Sigmoid colon (tissue), 4 donors: ENCODE data around the gene PLXNA4.
"Not testable (repeated sequence)": the region's sequence is repeated elsewhere in the genome, so short reads cannot be mapped to it uniquely, and the experiment has no call there.

ENCODE experiments used
- EP300 ChIP-seq, 4 donors: sonication (generic); formaldehyde crosslinking; IDR thresholded peaks; one replicate each; pipeline ENCODE4 v1.6.1; 2017; ENCODE audit warnings: antibody characterized with exemption in 4 of 4
- POLR2A ChIP-seq, 2 donors: fragments of 450-650 bp; IDR thresholded peaks; one replicate each; pipeline ENCODE4 v1.6.1; 2016; ENCODE audit warnings: antibody characterized with exemption in 2 of 2, mild to moderate bottlenecking in 2 of 2, moderate library complexity in 2 of 2
- POLR2AphosphoS5 ChIP-seq, 4 donors: sonication (generic); formaldehyde crosslinking; IDR thresholded peaks; one replicate each; pipeline ENCODE4 v1.6.1; 2017; ENCODE audit warnings: antibody characterized with exemption in 4 of 4
- TF ChIP-seq, protein P1 (sequence below), 4 experiments: fragments of 450-650 bp in 3 of 4; fragments of 200-600 bp in 1 of 4; IDR thresholded peaks; one replicate each; pipeline ENCODE4 v1.5.1; 2016 to 2019; ENCODE audit warnings: antibody characterized with exemption in 4 of 4, mild to moderate bottlenecking in 3 of 4, moderate library complexity in 2 of 4

DNA sequence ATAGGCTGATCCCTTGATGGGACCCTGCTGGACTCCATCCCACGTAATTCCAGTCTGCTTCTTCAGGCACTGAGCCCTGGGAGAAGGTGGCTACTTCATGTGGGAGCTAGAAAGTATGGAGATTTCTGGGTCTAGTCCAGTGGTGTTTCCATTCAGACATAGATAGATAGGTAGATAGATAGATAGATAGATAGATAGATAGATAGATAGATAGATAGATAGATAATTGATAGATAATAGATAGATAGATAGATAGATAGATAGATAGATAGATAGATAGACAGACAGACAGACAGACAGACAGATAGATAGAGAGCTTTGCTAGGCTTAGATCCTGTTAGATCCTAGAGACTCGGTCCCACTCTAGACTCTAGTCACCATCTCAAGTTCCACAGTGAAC is 18.5 kb upstream of the PLXNA4 start:
- TF ChIP-seq, protein P1, sequence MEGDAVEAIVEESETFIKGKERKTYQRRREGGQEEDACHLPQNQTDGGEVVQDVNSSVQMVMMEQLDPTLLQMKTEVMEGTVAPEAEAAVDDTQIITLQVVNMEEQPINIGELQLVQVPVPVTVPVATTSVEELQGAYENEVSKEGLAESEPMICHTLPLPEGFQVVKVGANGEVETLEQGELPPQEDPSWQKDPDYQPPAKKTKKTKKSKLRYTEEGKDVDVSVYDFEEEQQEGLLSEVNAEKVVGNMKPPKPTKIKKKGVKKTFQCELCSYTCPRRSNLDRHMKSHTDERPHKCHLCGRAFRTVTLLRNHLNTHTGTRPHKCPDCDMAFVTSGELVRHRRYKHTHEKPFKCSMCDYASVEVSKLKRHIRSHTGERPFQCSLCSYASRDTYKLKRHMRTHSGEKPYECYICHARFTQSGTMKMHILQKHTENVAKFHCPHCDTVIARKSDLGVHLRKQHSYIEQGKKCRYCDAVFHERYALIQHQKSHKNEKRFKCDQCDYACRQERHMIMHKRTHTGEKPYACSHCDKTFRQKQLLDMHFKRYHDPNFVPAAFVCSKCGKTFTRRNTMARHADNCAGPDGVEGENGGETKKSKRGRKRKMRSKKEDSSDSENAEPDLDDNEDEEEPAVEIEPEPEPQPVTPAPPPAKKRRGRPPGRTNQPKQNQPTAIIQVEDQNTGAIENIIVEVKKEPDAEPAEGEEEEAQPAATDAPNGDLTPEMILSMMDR (IDR thresholded peaks at IDR 0.05): not testable (repeated sequence)
- TF ChIP-seq POLR2A, POLR2AphosphoS5, EP300 (IDR thresholded peaks at IDR 0.05): not testable (repeated sequence)
